ENCODE measurements around the gene PPP6R3. TPM values are rescaled to one million over a fixed set of nuclear protein-coding genes. Genes with fewer than 3 reads are reported as not detected.

Gene PPP6R3
- total and polyA plus RNA-seq, 8 donors = 19.5 to 236 (median 103) TPM

- peak overlapping the region in 3 of 5 donors; percentile 12 to 42 (median 31) for H3K27ac ChIP-seq
- DNase-seq = no peak
- no peaks in the 10 kb centered on the region for H3K27me3 ChIP-seq
- H3K4me3 ChIP-seq = no peak overlapping the region
- H3K4me1 ChIP-seq = peaks cover 25 to 70% (median 46%) of the 10 kb centered on the region in 4 donors
- WGBS, 5 donors = 29 to 37% (median 33%) methylated on average over 3 of the region's 3 CpGs
- intact Hi-C loops (cut with DNase I; ENCODE audit: low total_unique reads) = no loop called here
- no peaks in the 10 kb centered on the region for H3K9me3 ChIP-seq
- no peaks in the 10 kb centered on the region for H3K36me3 ChIP-seq
- no peak for TF ChIP-seq CTCF (IDR thresholded peaks at IDR 0.05)
- TF ChIP-seq POLR2AphosphoS5 (IDR thresholded peaks at IDR 0.05) = no peak
- no peak for TF ChIP-seq POLR2A (IDR thresholded peaks at IDR 0.05)
- no peak for TF ChIP-seq EP300 (IDR thresholded peaks at IDR 0.05)
These were observed 20.4 kb downstream of the PPP6R3 start for GRCh38 chr11:68480852-68481510.

- Histone ChIP-seq H3K27ac (peak overlapping the region in 3 of 5 donors; percentile 12 to 42 (median 31)), H3K9me3 (no peaks in the 10 kb centered on the region), H3K4me1 (peaks cover 25 to 66% (median 42%) of the 10 kb centered on the region in 4 donors), H3K36me3 (no peaks in the 10 kb centered on the region), H3K4me3 (no peak overlapping the region), H3K27me3 (no peaks in the 10 kb centered on the region)
- 59 to 72% (median 68%) methylated on average over 6 of the region's 6 CpGs for WGBS, 5 donors
- no peak for TF ChIP-seq POLR2AphosphoS5 (IDR thresholded peaks at IDR 0.05)
- no peak for TF ChIP-seq CTCF (IDR thresholded peaks at IDR 0.05)
- no peak for TF ChIP-seq EP300 (IDR thresholded peaks at IDR 0.05)
- no peak for TF ChIP-seq POLR2A (IDR thresholded peaks at IDR 0.05)
- intact Hi-C loops (cut with DNase I; ENCODE audit: low total_unique reads) = no loop called here
- DNase-seq = no peak
These were observed 21.2 kb downstream of the PPP6R3 start for GRCh38 chr11:68481579-68482240.

- WGBS, 5 donors = 95 to 100% (median 97%) methylated on average over 1 of the region's 1 CpG
- H3K27ac ChIP-seq = no peak overlapping the region
- no peak overlapping the region for H3K4me3 ChIP-seq
- H3K36me3 ChIP-seq = no peaks in the 10 kb centered on the region
- H3K4me1 ChIP-seq = peaks cover 0 to 58% (median 18%) of the 10 kb centered on the region in 4 donors
- intact Hi-C loops (cut with DNase I; ENCODE audit: low total_unique reads) = no loop called here
- H3K9me3 ChIP-seq = no peaks in the 10 kb centered on the region
- TF ChIP-seq POLR2AphosphoS5 (IDR thresholded peaks at IDR 0.05) (no peak), POLR2A (IDR thresholded peaks at IDR 0.05) (no peak), CTCF (IDR thresholded peaks at IDR 0.05) (no peak), EP300 (IDR thresholded peaks at IDR 0.05) (no peak)
- no peak for DNase-seq
- no peaks in the 10 kb centered on the region for H3K27me3 ChIP-seq
These were observed 28.1 kb downstream of the PPP6R3 start for GRCh38 chr11:68488623-68489022.

- Histone ChIP-seq H3K4me3 (no peak overlapping the region), H3K27me3 (no peaks in the 10 kb centered on the region), H3K4me1 (peaks cover 25 to 80% (median 47%) of the 10 kb centered on the region in 4 donors), H3K36me3 (no peaks in the 10 kb centered on the region), H3K27ac (no peak overlapping the region), H3K9me3 (no peaks in the 10 kb centered on the region)
- intact Hi-C loops (cut with DNase I; ENCODE audit: low total_unique reads) = no loop called here
- no peak for DNase-seq
- 64 to 69% (median 64%) methylated on average over 3 of the region's 3 CpGs for WGBS, 5 donors
- no peak for TF ChIP-seq POLR2AphosphoS5 (IDR thresholded peaks at IDR 0.05)
- no peak for TF ChIP-seq CTCF (IDR thresholded peaks at IDR 0.05)
- TF ChIP-seq EP300 (IDR thresholded peaks at IDR 0.05) = no peak
- no peak for TF ChIP-seq POLR2A (IDR thresholded peaks at IDR 0.05)
These were observed 34.7 kb downstream of the PPP6R3 start for GRCh38 chr11:68495220-68495729.

Data from stomach (tissue), 9 donors.